ENCODE data around the gene C1orf94. TPM values are rescaled to one million over a fixed set of nuclear protein-coding genes. Genes with fewer than 3 reads are reported as not detected.

C1orf94 gene
- total RNA-seq, result under 0.01 TPM

GRCh38 chr1:34176830-34177603 lies at the start of gene C1orf94:
Gene C1orf94 (plus strand): TSS chr1:34176907. CDS start chr1:34177790, 883 bp downstream.
- FAIRE-seq (no peak), DNase-seq (ENCODE audit: low spot score in 2 of 2) (peak in 1 of 2 donors; percentile 48)

- DNase-seq (ENCODE audit: low spot score in 2 of 2) (no peak), FAIRE-seq (no peak)
Observed at GRCh38 chr1:34127006-34128000, 49.4 kb upstream of the C1orf94 start.

GRCh38 chr1:34128186-34128889 lies 48.4 kb upstream of the C1orf94 start:
- FAIRE-seq (no peak), DNase-seq (ENCODE audit: low spot score in 2 of 2) (no peak)

- DNase-seq (ENCODE audit: low spot score in 2 of 2), result no peak
- FAIRE-seq, result no peak
Observed at GRCh38 chr1:34129630-34130029, 47.1 kb upstream of the C1orf94 start.

GRCh38 chr1:34130306-34130705 lies 46.4 kb upstream of the C1orf94 start:
- FAIRE-seq, result no peak
- DNase-seq (ENCODE audit: low spot score in 2 of 2), result no peak

GRCh38 chr1:34131396-34132160 lies 45.1 kb upstream of the C1orf94 start:
- no peak for FAIRE-seq
- no peak for DNase-seq (ENCODE audit: low spot score in 2 of 2)

- FAIRE-seq, result no peak
- DNase-seq (ENCODE audit: low spot score in 2 of 2), result no peak
Observed at GRCh38 chr1:34132161-34132420, 44.6 kb upstream of the C1orf94 start.

- no peak for DNase-seq (ENCODE audit: low spot score in 2 of 2)
- no peak for FAIRE-seq
Observed at GRCh38 chr1:34137411-34137810, 39.3 kb upstream of the C1orf94 start.

GRCh38 chr1:34140011-34140676 lies 36.6 kb upstream of the C1orf94 start:
- no peak for DNase-seq (ENCODE audit: low spot score in 2 of 2)
- no peak for FAIRE-seq

GRCh38 chr1:34143975-34144374 lies 32.7 kb upstream of the C1orf94 start:
- FAIRE-seq, result no peak
- no peak for DNase-seq (ENCODE audit: low spot score in 2 of 2)

- DNase-seq (ENCODE audit: low spot score in 2 of 2) (no peak), FAIRE-seq (no peak)
Observed at GRCh38 chr1:34144766-34145165, 31.9 kb upstream of the C1orf94 start.

- FAIRE-seq, result no peak
- no peak for DNase-seq (ENCODE audit: low spot score in 2 of 2)
Observed at GRCh38 chr1:34147301-34147700, 29.4 kb upstream of the C1orf94 start.

- DNase-seq (ENCODE audit: low spot score in 2 of 2), result no peak
- no peak for FAIRE-seq
Observed at GRCh38 chr1:34149501-34149900, 27.2 kb upstream of the C1orf94 start.

GRCh38 chr1:34153246-34153645 lies 23.5 kb upstream of the C1orf94 start:
- FAIRE-seq (no peak), DNase-seq (ENCODE audit: low spot score in 2 of 2) (no peak)

- FAIRE-seq (no peak), DNase-seq (ENCODE audit: low spot score in 2 of 2) (no peak)
Observed at GRCh38 chr1:34155860-34156259, 20.8 kb upstream of the C1orf94 start.

- DNase-seq (ENCODE audit: low spot score in 2 of 2) (no peak), FAIRE-seq (no peak)
Observed at GRCh38 chr1:34156739-34157138, 20.0 kb upstream of the C1orf94 start.

- FAIRE-seq, result no peak
Observed at GRCh38 chr1:34162852-34163766, 13.6 kb upstream of the C1orf94 start.

More at GRCh38 chr1:34162852-34163766, 13.6 kb upstream of the C1orf94 start:
- DNase-seq (ENCODE audit: low spot score in 2 of 2), result peak; percentile 63 to 75

All from frontal cortex (tissue), 4 donors.